Smooth muscle cell of the pulmonary artery (primary cell): Measurements from ENCODE around the gene HTN1. TPM values are rescaled to one million over a fixed set of nuclear protein-coding genes. Genes with fewer than 3 reads are reported as not detected.

Experiments used
- total RNA-seq: library from RNA; depleted of rRNA; stranded (reverse); fragments of >200 nt; gene quantifications from 2 replicates; pipeline ENCODE4 v1.2.3, GENCODE V29; 2014

The HTN1 gene
- total RNA-seq: not detected in 2 replicates

GRCh38 chr4:70050138-70050537 lies at the start of gene HTN1:
HTN1 (plus strand) TSS chr4:70050438; CDS start chr4:70053077, 2,639 bp downstream.

GRCh38 chr4:70028159-70028558 lies 22.1 kb upstream of the HTN1 start, which contains the start of gene HTN3:
HTN3 (plus strand) TSS chr4:70028459; CDS start chr4:70030741, 2,282 bp downstream.

Other genes starting within 250 kb of the HTN1 start
- 10.7 and 17.8 TPM in 2 replicates for gene SULT1E1, start 190.3 kb upstream of the HTN1 start, total RNA-seq
- gene CSN1S1, start 119.4 kb upstream of the HTN1 start, total RNA-seq: not detected in 2 replicates
- gene CSN2, start 84.7 kb upstream of the HTN1 start, total RNA-seq: not detected in 2 replicates
- gene STATH, start 54.5 kb upstream of the HTN1 start, total RNA-seq: not detected in 2 replicates
- gene HTN3, start 22.0 kb upstream of the HTN1 start, total RNA-seq: not detected in 2 replicates
- not detected in 2 replicates for gene PRR27, start 103.8 kb downstream of the HTN1 start, total RNA-seq
- gene ODAM, start 145.3 kb downstream of the HTN1 start, total RNA-seq: not detected in 2 replicates
- not detected in 2 replicates for gene FDCSP, start 175.7 kb downstream of the HTN1 start, total RNA-seq
- gene CSN3, start 192.2 kb downstream of the HTN1 start, total RNA-seq: not detected in 2 replicates